Activated naive CD4-positive, alpha-beta T cell treated with anti-CD3 and anti-CD28 coated beads, Interleukin-2, amount 50 U/mL, for 24 hours (primary cell): ENCODE results near the gene CPED1.

Experiments used
- H3K27ac Mint-ChIP-seq: one replicate; pipeline ENCODE4 v1.8.0; 2021; ENCODE audit warnings: mild to moderate bottlenecking, mixed read lengths
- H3K27me3 Mint-ChIP-seq: one replicate; pipeline ENCODE4 v1.8.0; 2021; ENCODE audit warnings: mixed read lengths
- H3K36me3 Mint-ChIP-seq: one replicate; pipeline ENCODE4 v1.8.0; 2021; ENCODE audit warnings: mixed read lengths
- H3K4me1 Mint-ChIP-seq: one replicate; pipeline ENCODE4 v1.8.0; 2021; ENCODE audit warnings: mixed read lengths
- H3K4me3 Mint-ChIP-seq: one replicate; pipeline ENCODE4 v1.8.0; 2021; ENCODE audit warnings: mild to moderate bottlenecking, mixed read lengths
- H3K9me3 Mint-ChIP-seq: one replicate; pipeline ENCODE4 v1.8.0; 2021; ENCODE audit warnings: mixed read lengths

Gene CPED1

DNA sequence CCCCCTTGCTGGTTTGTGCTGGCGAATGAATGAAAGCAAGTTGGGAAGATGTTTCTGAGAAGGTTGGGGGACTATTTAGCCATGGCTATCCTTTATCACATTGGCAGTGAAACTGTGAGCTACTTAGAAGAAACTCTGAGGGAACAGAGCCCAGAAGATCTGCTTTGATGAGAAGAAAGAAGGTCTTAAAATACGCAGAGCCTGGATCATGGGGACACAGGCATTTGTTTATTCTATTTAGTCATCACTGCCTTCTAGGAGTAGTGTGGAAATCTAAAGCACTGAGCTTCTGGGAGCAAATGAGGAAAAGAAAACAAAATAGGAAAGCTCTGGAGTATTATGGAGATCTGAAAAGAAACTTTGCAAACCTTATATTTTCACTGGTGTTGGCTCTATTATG is 28.5 kb downstream of the CPED1 start:
- Mint-ChIP-seq H3K4me1 (no peaks in the 10 kb centered on the region), H3K27me3 (no peaks in the 10 kb centered on the region), H3K36me3 (no peaks in the 10 kb centered on the region), H3K4me3 (no peak overlapping the region), H3K9me3 (no peaks in the 10 kb centered on the region), H3K27ac (no peak overlapping the region)

DNA sequence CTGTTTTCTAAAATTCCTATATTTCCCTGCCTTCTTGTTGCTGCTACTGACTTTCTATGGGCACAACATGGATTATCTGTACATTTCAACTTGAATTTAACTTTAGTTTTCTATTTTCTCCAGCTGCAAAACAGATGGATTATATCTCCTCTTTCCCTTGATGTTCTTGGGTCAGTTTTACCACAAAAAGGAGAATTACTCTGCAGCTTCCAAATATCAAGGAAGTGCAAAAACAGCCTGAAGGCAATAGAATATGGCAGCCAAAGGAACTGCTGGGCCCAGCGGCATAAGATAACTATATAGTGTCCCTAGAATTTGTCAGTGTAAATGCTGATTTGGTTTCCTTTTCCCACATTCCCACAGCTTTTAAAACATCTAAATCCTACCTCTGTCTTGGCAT is 29.1 kb downstream of the CPED1 start:
- Mint-ChIP-seq H3K27me3 (no peaks in the 10 kb centered on the region), H3K4me3 (no peak overlapping the region), H3K27ac (no peak overlapping the region), H3K4me1 (no peaks in the 10 kb centered on the region), H3K36me3 (no peaks in the 10 kb centered on the region), H3K9me3 (no peaks in the 10 kb centered on the region)

DNA sequence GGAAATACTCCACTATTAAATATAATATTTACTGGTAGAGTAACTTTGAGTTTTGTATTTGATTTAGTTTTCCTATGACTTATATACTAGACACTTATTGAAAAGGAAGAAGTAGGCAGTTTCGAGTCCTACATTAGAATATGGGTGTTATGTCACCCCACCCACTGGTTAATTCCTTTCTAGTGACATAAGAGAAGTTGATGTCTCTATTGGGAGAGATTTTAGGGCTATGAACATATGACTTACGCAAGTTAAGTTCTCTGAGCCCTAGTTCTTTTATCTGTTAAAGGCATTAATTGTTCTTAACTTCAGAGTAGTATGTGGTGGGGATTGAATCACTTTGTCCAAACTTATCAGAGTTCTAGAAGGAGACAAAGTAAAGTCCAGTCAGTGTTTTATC is 30.5 kb downstream of the CPED1 start:
- no peaks in the 10 kb centered on the region for H3K36me3 Mint-ChIP-seq

DNA sequence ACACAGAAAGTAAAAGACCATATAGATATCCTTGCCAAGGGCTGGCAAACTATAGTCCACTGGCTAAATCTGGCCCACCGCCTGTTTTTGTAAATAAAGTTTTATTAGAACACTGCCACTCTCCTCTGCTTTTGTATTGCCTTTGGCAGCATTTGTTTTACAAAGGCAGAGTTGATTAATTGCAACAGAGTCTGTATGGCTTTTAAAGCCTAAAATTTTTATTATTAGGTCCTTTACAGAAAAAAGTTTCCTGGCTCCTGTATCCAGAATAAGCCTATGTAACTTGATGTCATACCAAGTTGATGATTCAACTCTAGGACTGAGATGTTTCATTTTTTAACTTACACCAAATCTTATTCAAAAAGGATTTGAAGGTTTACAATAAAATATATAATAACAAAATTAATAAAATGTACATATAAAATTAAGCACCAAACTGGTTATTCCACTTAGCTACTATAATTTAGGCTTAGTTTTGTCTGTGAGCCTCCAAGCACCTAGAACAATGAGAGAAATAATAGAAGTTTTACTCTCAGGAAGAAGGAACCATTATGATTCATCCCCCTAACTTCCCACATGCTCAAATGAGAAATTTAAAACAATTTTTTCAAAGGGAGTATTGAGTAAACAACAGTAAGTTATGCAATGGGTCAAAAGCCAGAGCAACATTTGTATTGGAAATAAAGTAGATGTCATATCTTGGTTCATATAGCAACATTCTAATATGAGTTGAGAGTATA is 31.9 kb downstream of the CPED1 start:
- Mint-ChIP-seq H3K36me3 (no peaks in the 10 kb centered on the region), H3K27me3 (peaks cover 4% of the 10 kb centered on the region), H3K27ac (no peak overlapping the region), H3K4me3 (no peak overlapping the region), H3K9me3 (no peaks in the 10 kb centered on the region), H3K4me1 (no peaks in the 10 kb centered on the region)

More for the DNA sequence above, 30.5 kb downstream of the CPED1 start:
- no peak overlapping the region for H3K27ac Mint-ChIP-seq
- H3K4me1 Mint-ChIP-seq: no peaks in the 10 kb centered on the region
- H3K9me3 Mint-ChIP-seq: no peaks in the 10 kb centered on the region
- no peak overlapping the region for H3K4me3 Mint-ChIP-seq
- H3K27me3 Mint-ChIP-seq: no peaks in the 10 kb centered on the region

DNA sequence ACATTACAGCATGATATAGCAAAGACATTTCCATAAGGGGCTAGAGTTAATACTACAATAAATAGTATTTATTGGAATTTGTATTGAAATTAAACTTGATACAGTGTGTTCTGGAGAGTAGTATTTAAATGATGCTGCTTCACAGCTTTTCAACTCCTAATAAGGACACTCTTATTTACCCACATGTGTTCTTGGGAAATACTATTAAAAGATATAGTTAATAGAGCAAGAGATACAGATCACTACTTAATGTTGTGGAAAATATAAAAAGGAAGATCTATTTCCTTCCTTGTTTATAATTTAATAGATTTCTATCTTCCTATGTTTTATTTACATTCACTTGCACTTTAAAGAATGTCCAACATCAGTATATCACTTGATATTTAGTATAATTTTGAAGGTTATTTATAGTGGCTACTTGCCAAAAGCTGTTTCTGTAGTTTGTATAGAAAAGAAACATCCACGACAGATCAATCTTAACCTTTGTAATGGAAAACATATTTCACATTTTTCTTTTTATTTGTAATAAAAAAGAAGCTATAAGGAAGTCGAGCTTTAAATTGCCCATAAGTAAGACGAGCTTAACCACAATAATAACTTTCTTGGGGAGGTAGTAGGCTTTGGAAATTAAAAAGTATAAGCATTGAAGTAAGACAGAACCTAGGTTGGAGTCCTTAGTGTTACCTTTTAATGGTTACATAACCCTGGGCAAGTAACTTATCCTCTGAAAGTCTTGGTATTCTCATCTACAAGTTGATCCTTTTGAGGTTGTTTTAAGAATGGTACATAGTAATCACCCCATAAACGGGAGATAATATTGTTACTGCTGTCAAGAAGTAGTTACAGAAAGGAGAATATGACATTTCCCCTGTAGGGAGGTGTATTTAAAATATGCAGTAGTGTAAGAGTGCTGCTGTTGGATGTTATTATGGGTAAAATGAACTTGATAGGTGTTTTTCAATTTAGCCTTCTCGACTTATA is 32.8 kb downstream of the CPED1 start:
- no peaks in the 10 kb centered on the region for H3K36me3 Mint-ChIP-seq
- no peak overlapping the region for H3K27ac Mint-ChIP-seq
- no peaks in the 10 kb centered on the region for H3K4me1 Mint-ChIP-seq
- H3K9me3 Mint-ChIP-seq: no peaks in the 10 kb centered on the region
- H3K4me3 Mint-ChIP-seq: no peak overlapping the region
- peaks cover 6% of the 10 kb centered on the region for H3K27me3 Mint-ChIP-seq

DNA sequence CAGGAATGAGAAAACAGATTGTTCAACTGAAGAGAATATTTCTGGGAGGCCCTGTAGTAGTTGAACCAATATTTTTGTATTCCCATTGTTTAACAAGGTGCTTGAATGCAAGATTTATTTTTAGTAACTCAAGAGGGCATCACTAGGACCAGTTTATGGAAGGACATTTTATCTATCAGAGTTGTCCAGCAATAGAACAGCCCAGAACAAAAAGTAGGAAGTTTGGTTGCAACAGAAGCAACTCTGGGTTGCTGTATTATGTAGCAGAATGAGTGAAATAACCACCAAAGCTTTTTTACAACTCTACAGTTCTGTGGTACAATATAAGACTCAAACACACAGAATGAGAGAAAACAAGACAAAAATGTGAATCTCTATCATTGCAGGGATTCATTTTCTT is 34.7 kb downstream of the CPED1 start:
- no peaks in the 10 kb centered on the region for H3K4me1 Mint-ChIP-seq
- no peak overlapping the region for H3K27ac Mint-ChIP-seq
- H3K4me3 Mint-ChIP-seq: no peak overlapping the region
- peaks cover 6% of the 10 kb centered on the region for H3K27me3 Mint-ChIP-seq
- no peaks in the 10 kb centered on the region for H3K9me3 Mint-ChIP-seq
- H3K36me3 Mint-ChIP-seq: no peaks in the 10 kb centered on the region

DNA sequence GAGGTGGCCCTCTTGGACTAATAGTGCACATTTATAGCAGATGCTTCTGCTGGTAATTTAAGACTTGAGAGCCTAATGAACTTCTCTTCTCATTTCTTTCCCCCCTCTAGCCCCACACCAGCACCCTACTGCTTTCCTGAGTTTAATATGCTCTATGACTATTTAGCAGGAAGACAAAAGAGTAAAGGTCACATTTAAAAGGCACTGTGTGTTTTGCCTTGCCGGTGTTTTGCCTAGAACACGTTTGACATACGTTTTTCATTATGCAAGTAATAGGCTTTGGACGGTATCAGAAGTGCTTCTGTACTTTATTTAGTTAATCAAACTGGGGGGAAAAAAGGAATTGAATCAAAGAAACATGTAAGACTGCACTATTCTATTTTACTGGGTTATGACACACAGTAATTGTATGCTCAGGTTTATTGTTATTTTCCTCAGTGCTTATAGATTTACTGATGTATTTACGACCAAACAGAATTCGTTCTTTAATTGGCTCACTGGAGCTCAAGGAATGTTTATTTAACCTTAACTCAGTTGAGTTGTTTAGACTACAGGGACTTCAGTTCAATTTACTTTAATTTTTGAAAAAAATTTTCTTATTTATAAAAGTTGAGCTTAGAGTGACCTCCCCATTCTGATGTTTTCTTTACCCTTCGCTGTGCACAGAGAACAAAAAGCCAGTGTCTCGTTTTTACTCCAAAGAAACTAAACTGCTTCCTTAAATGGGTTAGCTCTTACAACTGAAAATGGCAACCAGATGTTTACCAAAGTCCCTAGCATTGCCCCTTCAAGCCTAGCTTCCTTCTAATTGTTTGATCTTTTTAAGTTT is 35.4 kb downstream of the CPED1 start:
- Mint-ChIP-seq H3K27me3 (peaks cover 6% of the 10 kb centered on the region), H3K36me3 (no peaks in the 10 kb centered on the region), H3K27ac (no peak overlapping the region), H3K9me3 (no peaks in the 10 kb centered on the region), H3K4me3 (no peak overlapping the region), H3K4me1 (no peaks in the 10 kb centered on the region)

DNA sequence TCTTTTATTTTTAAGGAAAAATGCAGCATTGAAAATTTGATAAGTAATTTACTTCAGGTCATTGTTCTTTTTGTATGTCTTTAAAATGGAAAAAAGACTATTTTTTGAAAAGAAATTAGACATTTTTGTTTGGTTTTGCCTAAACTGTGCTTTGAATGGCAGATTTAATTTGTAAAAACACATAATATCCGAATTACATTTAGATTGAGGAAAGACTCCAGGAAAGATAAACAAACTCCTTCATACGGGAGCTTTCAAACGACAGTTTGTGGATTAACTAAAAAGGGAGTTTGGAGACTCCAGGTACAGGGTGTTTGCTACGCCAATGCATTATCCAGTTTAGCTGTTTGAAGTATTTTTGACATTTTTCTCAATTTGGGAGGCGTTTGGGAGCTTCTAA is 36.1 kb downstream of the CPED1 start:
- Mint-ChIP-seq H3K27me3 (peaks cover 6% of the 10 kb centered on the region), H3K4me3 (no peak overlapping the region), H3K4me1 (no peaks in the 10 kb centered on the region), H3K27ac (no peak overlapping the region), H3K9me3 (no peaks in the 10 kb centered on the region), H3K36me3 (no peaks in the 10 kb centered on the region)

DNA sequence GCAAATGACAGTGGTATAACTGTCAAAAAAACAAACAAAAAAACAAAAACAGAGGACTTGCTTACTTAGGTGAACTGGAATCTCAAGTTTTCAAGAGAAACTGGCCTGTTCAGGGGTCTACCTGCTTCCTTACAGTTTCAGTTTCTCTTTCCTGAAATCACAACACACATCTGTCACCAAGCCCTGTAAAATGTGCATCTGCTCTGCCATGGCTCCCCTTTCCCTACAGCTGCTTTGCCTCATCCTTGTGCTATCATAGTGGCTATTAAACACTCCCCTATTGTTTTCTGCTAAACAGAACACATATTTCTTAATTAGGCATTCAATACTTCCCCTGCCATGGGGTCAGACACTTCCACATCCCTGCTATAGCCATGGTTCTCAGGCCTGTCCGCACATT is 37.6 kb downstream of the CPED1 start:
- Mint-ChIP-seq H3K4me1 (no peaks in the 10 kb centered on the region), H3K36me3 (no peaks in the 10 kb centered on the region), H3K4me3 (no peak overlapping the region), H3K9me3 (no peaks in the 10 kb centered on the region), H3K27me3 (peaks cover 6% of the 10 kb centered on the region), H3K27ac (no peak overlapping the region)

DNA sequence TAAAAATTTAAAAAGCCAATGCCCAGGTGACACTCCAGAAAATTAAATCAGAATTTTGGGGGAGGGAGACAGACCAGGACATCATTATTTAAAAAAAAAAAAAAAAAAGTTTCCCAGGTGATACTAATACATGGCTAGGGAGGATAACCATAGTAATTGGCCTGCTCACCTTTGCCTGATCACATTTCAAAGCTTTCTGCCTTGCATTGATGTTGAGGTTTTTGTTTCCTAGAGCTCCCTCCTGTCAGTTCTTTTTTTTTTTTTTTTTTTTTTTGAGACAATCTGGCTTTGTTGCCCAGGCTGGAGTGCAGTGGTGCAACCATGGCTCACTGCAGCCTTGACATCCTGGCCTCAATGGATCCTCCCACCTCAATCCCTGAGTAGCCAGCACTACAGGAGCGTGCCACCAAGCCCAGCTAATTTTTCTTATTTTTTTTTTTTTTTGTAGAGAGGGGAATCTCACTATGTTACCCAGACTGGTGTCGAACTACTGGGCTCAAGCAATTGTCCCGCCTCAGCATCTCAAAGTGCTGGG is 38.1 kb downstream of the CPED1 start:
- Mint-ChIP-seq H3K4me1 (no peaks in the 10 kb centered on the region), H3K4me3 (no peak overlapping the region), H3K27me3 (peaks cover 6% of the 10 kb centered on the region), H3K27ac (no peak overlapping the region), H3K9me3 (no peaks in the 10 kb centered on the region), H3K36me3 (no peaks in the 10 kb centered on the region)

DNA sequence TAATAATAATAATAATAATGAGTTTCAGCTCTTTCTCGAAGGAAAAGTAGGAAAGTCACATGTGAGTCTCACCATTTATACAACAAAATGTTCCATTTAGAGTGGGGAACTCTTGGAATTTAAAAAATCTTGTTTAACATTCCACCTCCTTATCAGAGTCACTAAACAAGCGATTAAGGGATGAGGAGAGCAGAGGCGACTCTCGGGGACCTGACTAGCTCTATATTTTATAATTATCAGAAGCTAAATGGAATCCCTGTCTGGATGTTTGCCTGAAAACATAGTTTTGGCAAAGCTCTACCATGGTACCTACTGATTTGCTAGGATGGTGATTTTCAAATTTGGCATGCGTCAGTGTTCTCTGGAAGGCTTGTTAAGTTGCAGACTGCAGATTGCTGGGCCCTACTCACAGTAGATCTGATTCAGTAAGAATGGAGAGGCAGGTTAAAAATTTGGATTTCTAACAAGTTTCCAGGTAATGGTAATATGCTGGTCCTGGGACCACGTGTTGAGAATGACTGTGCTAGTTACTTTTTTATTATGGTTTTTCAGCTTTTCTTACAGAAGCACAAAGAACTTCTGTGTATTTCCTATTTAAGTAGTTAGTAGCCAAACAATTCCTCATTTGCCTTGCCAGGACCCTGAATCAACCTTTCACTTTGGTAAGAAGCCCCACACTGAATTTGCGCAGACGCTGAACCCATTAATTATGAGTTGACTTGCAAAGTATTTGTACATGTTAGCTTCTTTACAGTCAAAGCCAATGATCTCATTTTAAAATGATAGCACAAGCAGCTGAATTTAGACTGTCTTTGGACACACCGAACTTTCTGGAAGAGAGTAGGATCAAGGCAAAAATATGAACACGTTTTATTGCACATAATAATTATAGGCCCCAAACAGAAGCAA is 39.5 kb downstream of the CPED1 start:
- Mint-ChIP-seq H3K27ac (no peak overlapping the region), H3K36me3 (no peaks in the 10 kb centered on the region), H3K27me3 (peaks cover 6% of the 10 kb centered on the region), H3K4me1 (no peaks in the 10 kb centered on the region), H3K9me3 (no peaks in the 10 kb centered on the region), H3K4me3 (no peak overlapping the region)

DNA sequence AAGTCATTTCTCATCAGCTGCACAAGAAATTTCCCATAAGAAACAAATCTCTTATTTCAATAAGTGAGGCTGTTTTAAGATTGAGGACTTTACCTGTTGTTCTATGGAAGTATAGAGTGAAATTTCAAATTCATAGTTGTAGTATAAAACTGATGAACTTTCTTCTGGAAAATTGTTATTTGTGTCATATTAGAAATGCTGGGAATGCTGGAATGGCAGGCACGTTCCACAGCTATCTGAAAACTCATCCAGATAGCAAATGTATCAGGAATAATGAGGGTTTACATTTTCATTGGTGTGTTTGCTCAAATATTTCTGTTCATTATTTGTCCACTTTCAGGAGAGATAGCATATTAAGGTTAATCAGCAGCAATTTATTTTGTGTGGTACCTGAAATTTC is 40.8 kb downstream of the CPED1 start:
- no peaks in the 10 kb centered on the region for H3K4me1 Mint-ChIP-seq
- no peaks in the 10 kb centered on the region for H3K36me3 Mint-ChIP-seq
- no peaks in the 10 kb centered on the region for H3K9me3 Mint-ChIP-seq
- H3K27ac Mint-ChIP-seq: no peak overlapping the region
- no peak overlapping the region for H3K4me3 Mint-ChIP-seq
- H3K27me3 Mint-ChIP-seq: peaks cover 4% of the 10 kb centered on the region

DNA sequence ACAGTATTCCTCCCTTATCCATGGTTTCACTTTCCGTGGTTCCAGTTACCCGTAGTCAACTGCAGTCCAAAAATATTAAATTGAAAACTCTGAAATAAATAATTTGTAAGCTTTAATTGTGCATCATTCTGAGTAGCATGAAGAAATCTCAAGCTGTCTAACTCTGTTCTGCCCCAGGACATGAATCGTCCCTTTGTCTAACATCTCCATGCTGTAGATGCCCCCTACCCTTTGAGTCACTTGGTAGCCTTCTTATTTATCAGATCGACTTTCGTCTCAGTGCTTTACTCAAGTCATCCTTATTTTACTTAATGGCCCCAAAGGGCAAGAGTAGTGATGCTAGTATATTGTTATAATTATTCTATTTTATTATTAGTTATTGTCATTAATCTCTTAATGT is 41.8 kb downstream of the CPED1 start:
- H3K27ac Mint-ChIP-seq: no peak overlapping the region
- no peak overlapping the region for H3K4me3 Mint-ChIP-seq
- peaks cover 1% of the 10 kb centered on the region for H3K27me3 Mint-ChIP-seq
- no peaks in the 10 kb centered on the region for H3K36me3 Mint-ChIP-seq
- no peaks in the 10 kb centered on the region for H3K9me3 Mint-ChIP-seq
- no peaks in the 10 kb centered on the region for H3K4me1 Mint-ChIP-seq

DNA sequence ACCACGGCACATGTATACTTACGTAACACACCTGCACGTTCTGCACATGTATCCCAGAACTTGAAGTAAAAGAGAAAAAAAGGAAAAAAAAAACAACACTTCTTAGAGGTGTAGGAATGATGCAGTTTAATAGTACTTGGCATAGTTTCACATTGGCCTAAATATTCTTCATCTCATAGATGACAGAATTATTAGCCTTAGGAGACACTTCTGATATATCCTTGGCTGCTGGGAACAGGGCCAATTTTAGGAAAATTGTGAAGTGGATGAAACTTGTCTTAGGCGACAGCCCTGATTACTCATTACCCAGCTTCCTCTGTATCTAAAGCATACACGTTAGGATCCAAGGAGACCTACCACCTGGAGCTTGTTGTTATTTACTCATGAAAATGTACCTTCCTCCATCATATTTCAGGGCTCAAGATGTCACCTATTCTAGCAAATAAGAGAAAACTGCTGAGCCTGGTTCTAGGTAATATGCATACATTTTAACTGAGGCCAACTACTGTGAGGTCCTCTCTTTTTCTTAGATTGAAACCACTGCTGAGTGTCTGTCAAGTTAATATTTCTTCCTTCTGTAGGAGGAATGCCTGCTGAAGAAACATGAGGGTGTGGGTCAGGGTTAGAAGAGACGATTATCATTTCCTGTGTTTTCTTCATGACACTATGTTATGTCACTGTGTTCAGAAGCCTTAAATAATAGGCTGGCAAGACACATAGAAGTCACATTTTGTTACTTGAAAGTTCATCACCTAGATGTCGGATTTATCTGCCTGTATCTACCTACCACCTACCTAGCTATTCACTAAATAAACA is 44.3 kb downstream of the CPED1 start:
- Mint-ChIP-seq H3K9me3 (no peaks in the 10 kb centered on the region), H3K4me3 (no peak overlapping the region), H3K27me3 (no peaks in the 10 kb centered on the region), H3K4me1 (no peaks in the 10 kb centered on the region), H3K27ac (no peak overlapping the region), H3K36me3 (no peaks in the 10 kb centered on the region)
